HepG2 (cell line): ENCODE results near the gene MIGA2. TPM values are rescaled to one million over a fixed set of nuclear protein-coding genes. Genes with fewer than 3 reads are reported as not detected.

ENCODE experiments used
- PAXIP1 ChIP-seq: sonication (generic); formaldehyde crosslinking; conservative IDR thresholded peaks from 2 replicates; pipeline ENCODE4 v1.4.0; 2020; ENCODE audit warnings: mild to moderate bottlenecking, missing genetic modification reagents, moderate library complexity
- ZBTB4 ChIP-seq: sonication (generic); formaldehyde crosslinking; IDR thresholded peaks from 2 replicates; pipeline ENCODE4 v1.4.0; 2020; ENCODE audit warnings: missing genetic modification reagents, mild to moderate bottlenecking, borderline replicate concordance
- ZNF687 ChIP-seq: sonication (generic); formaldehyde crosslinking; IDR thresholded peaks from 2 replicates; pipeline ENCODE4 v1.5.1; 2020; ENCODE audit warnings: mild to moderate bottlenecking, missing genetic modification reagents, moderate library complexity
- polyA plus RNA-seq, 8 experiments: library from polyadenylated mRNA; depleted of rRNA in 3 of 8; stranded (reverse) in 7 of 8; unstranded in 1 of 8; fragments of >200 nt; fragmentation: Illumina TruSeq in 4 of 8; extraction: Trizol in 4 of 8; gene quantifications; 2 replicates each; pipeline versions ENCODE4 v1.2.1 to v1.2.3, GENCODE V29; 2011 to 2016; ENCODE audit warnings: low read depth in 4 of 8, missing spikeins in 1 of 8, mixed read lengths in 1 of 8; ENCODE audit not compliant: insufficient read depth in 1 of 8
- total RNA-seq, 5 experiments: library from RNA; depleted of rRNA; stranded (reverse); fragments of >200 nt; fragmentation: Illumina TruSeq; extraction: Trizol; gene quantifications; 2 replicates each; pipeline ENCODE4 v1.2.3, GENCODE V29; 2016; ENCODE audit warnings: low read depth in 1 of 5

MIGA2 gene
- total and polyA plus RNA-seq, 2 of the 13 experiments (the other 11 are each of a cell fraction or from before 2014, with no cell fraction given), result 10.8 to 17.1 TPM

DNA sequence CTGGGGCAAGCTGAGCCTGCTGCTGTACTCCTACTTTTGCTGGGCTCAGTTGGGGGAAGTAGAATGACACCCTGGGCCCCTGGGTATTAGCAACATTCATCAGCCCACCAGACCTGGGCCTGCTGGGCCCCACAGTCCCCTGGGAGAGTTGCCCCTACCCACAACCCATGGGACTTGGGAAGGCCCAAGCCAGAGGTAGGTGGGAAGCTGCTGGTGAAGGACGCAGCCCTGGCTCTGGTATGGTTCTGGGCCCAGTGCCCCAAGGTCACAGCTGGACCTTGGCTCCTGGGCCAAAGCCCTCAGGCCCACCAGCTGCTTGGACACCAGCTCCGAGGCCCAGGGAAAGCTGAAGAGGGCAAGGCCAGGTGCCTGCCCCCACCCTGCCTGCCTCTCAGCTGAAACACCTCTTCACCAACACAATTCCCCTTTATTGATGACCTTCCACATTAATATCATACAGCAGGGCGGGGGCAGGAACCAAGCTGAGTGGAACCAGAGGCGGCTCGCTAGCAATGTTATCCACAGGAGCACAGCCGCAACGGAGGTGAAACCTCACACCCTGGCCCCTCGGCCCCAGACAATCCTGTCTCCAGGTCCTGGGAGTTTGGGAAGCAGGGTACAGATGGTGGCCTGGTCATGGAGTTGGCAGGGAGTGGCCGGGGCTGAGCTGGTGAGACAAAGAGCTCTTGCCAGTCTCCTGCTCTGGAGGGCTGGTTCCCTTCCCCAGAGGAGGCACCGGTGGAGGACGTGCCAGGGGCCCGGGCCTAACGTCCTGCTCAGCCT is 58.2 kb downstream of the MIGA2 start (continued):
- TF ChIP-seq PAXIP1 (no peak), ZNF687 (CRISPR knock-in tag) (peak; percentile 23; the same call in 1 of the 2 replicates), ZBTB4 (CRISPR knock-in tag) (0 out of 2 replicates have a peak, but pooled peaks have one; percentile 26)
